Ovary (tissue), 9 donors: Measurements from ENCODE around the gene RNLS. TPM values are rescaled to one million over a fixed set of nuclear protein-coding genes. Genes with fewer than 3 reads are reported as not detected.

Source experiments
- DNase-seq, 5 donors: peaks; one replicate each; pipeline ENCODE4 v3.0.0-alpha.2; 2019 to 2020
- H3K27ac ChIP-seq, 2 donors: fragments of 200-600 bp; one replicate each; pipeline versions ENCODE4 v1.5.1 to v1.8.0; 2019 to 2022
- H3K27me3 ChIP-seq: fragments of 200-600 bp; one replicate; pipeline ENCODE4 v1.8.0; 2022
- H3K36me3 ChIP-seq: fragments of 200-600 bp; sonication (generic); one replicate; pipeline ENCODE4 v1.5.1; 2019
- H3K4me1 ChIP-seq: one replicate; pipeline ENCODE4 v1.8.1; 2013; ENCODE audit warnings: mild to moderate bottlenecking, moderate library complexity; ENCODE audit not compliant: insufficient read depth
- H3K4me3 ChIP-seq: fragments of 200-600 bp; sonication (generic); one replicate; pipeline ENCODE4 v1.5.1; 2017
- H3K9me3 ChIP-seq, 2 donors: fragments of 200-600 bp in 1 of 2; sonication (generic) in 1 of 2; one replicate each; pipeline versions ENCODE4 v1.5.1 to v1.8.1; 2013 to 2019; ENCODE audit warnings: mild to moderate bottlenecking in 1 of 2, moderate library complexity in 1 of 2
- CTCF ChIP-seq, 3 donors: fragments of 450-650 bp in 2 of 3; fragments of 200-600 bp in 1 of 3; IDR thresholded peaks; one replicate each; pipeline versions ENCODE4 v1.5.1 to v1.8.0; 2016 to 2022; ENCODE audit warnings: antibody characterized with exemption in 3 of 3, mild to moderate bottlenecking in 1 of 3
- EP300 ChIP-seq: sonication (generic); formaldehyde crosslinking; IDR thresholded peaks from one replicate; pipeline ENCODE4 v1.6.1; 2017; ENCODE audit warnings: antibody characterized with exemption
- POLR2A ChIP-seq: fragments of 450-650 bp; IDR thresholded peaks from one replicate; pipeline ENCODE4 v1.6.1; 2017; ENCODE audit warnings: antibody characterized with exemption, mild to moderate bottlenecking, moderate library complexity
- WGBS, 3 donors: extraction: QIAGEN DNeasy Blood & Tissue Kit in 1 of 3; methylation state at CpG; one replicate each; pipeline versions ENCODE4 v1.1.5 to v1.1.7; 2013 to 2017; 5-methylcytosine and 5-hydroxymethylcytosine counted together
- intact Hi-C, 4 donors: fragments of 100-400 bp; cut with DNase I; formaldehyde crosslinking; loops; one replicate each; pipeline versions ENCODE4 v1.11.0 to v1.15.1; 2022 to 2023
- polyA plus RNA-seq, 2 donors: library from polyadenylated mRNA; stranded (reverse); fragments of 200-250 nt in 1 of 2; fragments of 350-450 nt in 1 of 2; fragmentation: Illumina TruSeq in 1 of 2; extraction: RNeasy Lipid Tissue Mini Kit (QIAGEN cat#74804) in 1 of 2; gene quantifications; one replicate each; pipeline ENCODE4 v1.2.3, GENCODE V29; 2013 to 2014
- total RNA-seq, 7 donors: library from RNA; depleted of rRNA in 2 of 7; stranded (reverse); fragments of >200 nt in 2 of 7; fragmentation: NEBNext Ultra II Directional in 3 of 7; extraction: Animal tissue kit (Norgen Biotek cat#: 25700) in 3 of 7; gene quantifications; one replicate each; pipeline versions ENCODE4 v1.1.0 to v1.2.4, GENCODE V29; 2016 to 2023
- donor health status: DM: no; HTN: no; CAD: no; lungs with moderate emphysema.
- donor health status: DM: no; HTN: no; CAD: no.
- donor health status: Bipolar disorder and iron deficiency.
- donor health status: DM: yes; HTN: yes; CAD: no.
- donor health status: DM: no; HTN: no; CAD: no.
- donor health status: DM: yes; HTN: yes; CAD: no.

Gene RNLS
- total and polyA plus RNA-seq, 9 donors, result 7.5 to 21.9 (median 11.8) TPM

- TF ChIP-seq POLR2A (no peak), CTCF (IDR thresholded peaks at IDR 0.05) (no peak), EP300 (no peak)
- no peaks in the 10 kb centered on the region for H3K9me3 ChIP-seq
- WGBS, 3 donors, result 71 to 87% (median 76%) methylated on average over 4 of the region's 4 CpGs
- DNase-seq, result no peak
- no peaks in the 10 kb centered on the region for H3K36me3 ChIP-seq
- no peaks in the 10 kb centered on the region for H3K27me3 ChIP-seq
- H3K4me1 ChIP-seq, result peaks cover 5% of the 10 kb centered on the region
- no peak overlapping the region for H3K27ac ChIP-seq
- no peak overlapping the region for H3K4me3 ChIP-seq
- intact Hi-C loops, result loop anchor here in 1 of 4 donors (5.0 kb wide), 1 partner anchor 162 kb away; no protein-coding TSS in a partner anchor
Measured at GRCh38 chr10:88390041-88390440, 193.1 kb downstream of the RNLS start.

GRCh38 chr10:88389456-88389855, 193.7 kb downstream of the RNLS start:
- Histone ChIP-seq H3K27me3 (no peaks in the 10 kb centered on the region), H3K36me3 (no peaks in the 10 kb centered on the region), H3K4me1 (peaks cover 5% of the 10 kb centered on the region), H3K27ac (no peak overlapping the region), H3K9me3 (no peaks in the 10 kb centered on the region), H3K4me3 (no peak overlapping the region)
- peak in 2 of 5 donors; percentile 23 to 50 for DNase-seq
- WGBS, 3 donors, result 3 to 13% (median 8%) methylated on average over 3 of the region's 3 CpGs
- intact Hi-C loops, result loop anchor here in 3 of 4 donors (5.0 to 10.0 kb wide), 2 partner anchors 527 to 535 kb away; partner anchors contain the start of genes KLLN (in 2 of the 3) and PTEN (in 2 of the 3)
- TF ChIP-seq CTCF (IDR thresholded peaks at IDR 0.05) (peak in 1 of 3 donors; percentile 61), POLR2A (no peak)

GRCh38 chr10:88388324-88388723, 194.8 kb downstream of the RNLS start:
- Histone ChIP-seq H3K4me3 (no peak overlapping the region), H3K36me3 (no peaks in the 10 kb centered on the region), H3K27me3 (no peaks in the 10 kb centered on the region), H3K4me1 (peaks cover 5% of the 10 kb centered on the region), H3K9me3 (no peaks in the 10 kb centered on the region), H3K27ac (no peak overlapping the region)
- intact Hi-C loops, result loop anchor here in 3 of 4 donors (5.0 to 10.0 kb wide), 2 partner anchors 526 to 534 kb away; partner anchors contain the start of genes KLLN (in 2 of the 3) and PTEN (in 2 of the 3)
- no peak for DNase-seq
- no peak for TF ChIP-seq EP300
- TF ChIP-seq CTCF (IDR thresholded peaks at IDR 0.05), result no peak

- Histone ChIP-seq H3K27me3 (no peaks in the 10 kb centered on the region), H3K4me1 (peaks cover 5% of the 10 kb centered on the region), H3K36me3 (no peaks in the 10 kb centered on the region), H3K27ac (peak overlapping the region in 1 of 2 donors; percentile 4), H3K9me3 (no peaks in the 10 kb centered on the region), H3K4me3 (no peak overlapping the region)
- peak in 2 of 5 donors; percentile 16 to 30 for DNase-seq
- intact Hi-C loops, result loop anchor here in 3 of 4 donors (5.0 to 10.0 kb wide), 2 partner anchors 525 to 532 kb away; partner anchors contain the start of genes KLLN (in 2 of the 3) and PTEN (in 2 of the 3)
- WGBS, 3 donors, result 16 to 23% (median 18%) methylated on average over 6 of the region's 6 CpGs
- TF ChIP-seq POLR2A, result no peak
- no peak for TF ChIP-seq CTCF (IDR thresholded peaks at IDR 0.05)
- TF ChIP-seq EP300, result no peak
Measured at GRCh38 chr10:88386821-88387773, 196.0 kb downstream of the RNLS start.
